ENCODE measurements around the gene NSG1. TPM values are rescaled to one million over a fixed set of nuclear protein-coding genes. Genes with fewer than 3 reads are reported as not detected.

Gene NSG1
- total RNA-seq, 1 experiment from 2014 or later = not detected

GRCh38 chr4:4401036-4401435, 14.1 kb downstream of the NSG1 start:
- ChIA-PET CTCF (no interaction called here), POLR2A (ENCODE audit: unreplicated experiment) (no interaction called here)
- Histone ChIP-seq H3K36me3 (ENCODE audit: low read depth, low read length) (no peaks in the 10 kb centered on the region), H3K79me2 (ENCODE audit: low read length) (no peaks in the 10 kb centered on the region), H3K27ac (ENCODE audit: low read length) (no peak overlapping the region), H3K9ac (ENCODE audit: low read length) (no peak overlapping the region), H3K4me3 (ENCODE audit: low read length) (no peak overlapping the region), H3K27me3 (ENCODE audit: low read length) (peaks cover 15% of the 10 kb centered on the region), H3K9me3 (ENCODE audit: low read length) (no peaks in the 10 kb centered on the region), H4K20me1 (ENCODE audit: low read length) (no peaks in the 10 kb centered on the region), H3F3A (ENCODE audit: low read length, unreplicated experiment) (no peaks in the 10 kb centered on the region), H3K9me2 (replicated peaks; ENCODE audit: low read length) (no peaks in the 10 kb centered on the region), H2AFZ (ENCODE audit: low read length) (no peak overlapping the region), H3K4me2 (ENCODE audit: low read length) (no peak overlapping the region), H3K4me1 (ENCODE audit: insufficient read depth, low read length) (no peaks in the 10 kb centered on the region)
- intact Hi-C loops (cut with micrococcal nuclease) = no loop called here
- no peak for DNase-seq
- BruUV-seq (replicated peaks) = no TSS peak
- TF ChIP-seq EZH2phosphoT487 (IDR thresholded peaks at IDR 0.05; ENCODE audit: borderline replicate concordance, low read length) = no peak
- TF ChIP-seq EZH2 (IDR thresholded peaks at IDR 0.05; ENCODE audit: low read length, unreplicated experiment) = no peak
- TF ChIP-seq CTCF (conservative IDR thresholded peaks at IDR 0.05; ENCODE audit: low read depth, low read length) = no peak
- ATAC-seq = no peak

- no peaks in the 10 kb centered on the region for H3K9me2 ChIP-seq (replicated peaks; ENCODE audit: low read length)
- ChIA-PET POLR2A (ENCODE audit: unreplicated experiment) (no interaction called here), CTCF (no interaction called here)
Observed at GRCh38 chr4:4402966-4403365, 16.1 kb downstream of the NSG1 start.

More at GRCh38 chr4:4402966-4403365, 16.1 kb downstream of the NSG1 start:
- no peaks in the 10 kb centered on the region for H3K4me1 ChIP-seq (ENCODE audit: insufficient read depth, low read length)
- TF ChIP-seq EZH2 (IDR thresholded peaks at IDR 0.05; ENCODE audit: low read length, unreplicated experiment) (no peak), EZH2phosphoT487 (IDR thresholded peaks at IDR 0.05; ENCODE audit: borderline replicate concordance, low read length) (no peak), CTCF (conservative IDR thresholded peaks at IDR 0.05; ENCODE audit: low read depth, low read length) (no peak)
- H3F3A ChIP-seq (ENCODE audit: low read length, unreplicated experiment) = no peaks in the 10 kb centered on the region
- no peak overlapping the region for H2AFZ ChIP-seq (ENCODE audit: low read length)
- H3K36me3 ChIP-seq (ENCODE audit: low read depth, low read length) = no peaks in the 10 kb centered on the region
- H3K4me3 ChIP-seq (ENCODE audit: low read length) = no peak overlapping the region
- no peaks in the 10 kb centered on the region for H3K9me3 ChIP-seq (ENCODE audit: low read length)
- DNase-seq = peak; percentile 44
- no peak overlapping the region for H3K9ac ChIP-seq (ENCODE audit: low read length)
- no peak overlapping the region for H3K27ac ChIP-seq (ENCODE audit: low read length)
- H3K79me2 ChIP-seq (ENCODE audit: low read length) = no peaks in the 10 kb centered on the region
- peaks cover 19% of the 10 kb centered on the region for H3K27me3 ChIP-seq (ENCODE audit: low read length)
- BruUV-seq (replicated peaks) = no TSS peak
- intact Hi-C loops (cut with micrococcal nuclease) = no loop called here
- H3K4me2 ChIP-seq (ENCODE audit: low read length) = no peak overlapping the region
- ATAC-seq = peak; percentile 50
- no peaks in the 10 kb centered on the region for H4K20me1 ChIP-seq (ENCODE audit: low read length)
